Measurements from ENCODE around the gene DNM3.

DNM3 gene

GRCh38 chr1:171868217-171868803 lies 27.0 kb downstream of the DNM3 start:
- no peak for DNase-seq (ENCODE audit: low read depth in 2 of 2, low spot score in 1 of 2)

GRCh38 chr1:171869097-171869496 lies 27.8 kb downstream of the DNM3 start:
- DNase-seq (ENCODE audit: low read depth in 2 of 2, low spot score in 1 of 2): no peak

GRCh38 chr1:171871848-171872247 lies 30.6 kb downstream of the DNM3 start:
- DNase-seq (ENCODE audit: low read depth in 2 of 2, low spot score in 1 of 2): no peak

GRCh38 chr1:171872430-171872829 lies 31.1 kb downstream of the DNM3 start:
- no peak for DNase-seq (ENCODE audit: low read depth in 2 of 2, low spot score in 1 of 2)

GRCh38 chr1:171873664-171874063 lies 32.4 kb downstream of the DNM3 start:
- DNase-seq (ENCODE audit: low read depth in 2 of 2, low spot score in 1 of 2): no peak

GRCh38 chr1:171877701-171878100 lies 36.4 kb downstream of the DNM3 start:
- DNase-seq (ENCODE audit: low read depth in 2 of 2, low spot score in 1 of 2): no peak

GRCh38 chr1:171879556-171879955 lies 38.3 kb downstream of the DNM3 start:
- no peak for DNase-seq (ENCODE audit: low read depth in 2 of 2, low spot score in 1 of 2)

GRCh38 chr1:171881442-171881841 lies 40.1 kb downstream of the DNM3 start:
- DNase-seq (ENCODE audit: low read depth in 2 of 2, low spot score in 1 of 2): no peak

GRCh38 chr1:171883849-171884248 lies 42.6 kb downstream of the DNM3 start:
- DNase-seq (ENCODE audit: low read depth in 2 of 2, low spot score in 1 of 2): no peak

- DNase-seq (ENCODE audit: low read depth in 2 of 2, low spot score in 1 of 2): no peak
Measured at GRCh38 chr1:171884475-171884874, 43.2 kb downstream of the DNM3 start.

- no peak for DNase-seq (ENCODE audit: low read depth in 2 of 2, low spot score in 1 of 2)
Measured at GRCh38 chr1:171890131-171890530, 48.8 kb downstream of the DNM3 start.

GRCh38 chr1:171896936-171897703 lies 55.8 kb downstream of the DNM3 start:
- no peak for DNase-seq (ENCODE audit: low read depth in 2 of 2, low spot score in 1 of 2)

GRCh38 chr1:171898941-171899340 lies 57.6 kb downstream of the DNM3 start:
- DNase-seq (ENCODE audit: low read depth in 2 of 2, low spot score in 1 of 2): no peak

GRCh38 chr1:171899838-171900237 lies 58.5 kb downstream of the DNM3 start:
- DNase-seq (ENCODE audit: low read depth in 2 of 2, low spot score in 1 of 2): no peak

- no peak for DNase-seq (ENCODE audit: low read depth in 2 of 2, low spot score in 1 of 2)
Measured at GRCh38 chr1:171901245-171901644, 59.9 kb downstream of the DNM3 start.

GRCh38 chr1:171902527-171902926 lies 61.2 kb downstream of the DNM3 start:
- no peak for DNase-seq (ENCODE audit: low read depth in 2 of 2, low spot score in 1 of 2)

GRCh38 chr1:171904778-171905450 lies 63.6 kb downstream of the DNM3 start:
- DNase-seq (ENCODE audit: low read depth in 2 of 2, low spot score in 1 of 2): no peak

GRCh38 chr1:171909711-171910110 lies 68.4 kb downstream of the DNM3 start:
- no peak for DNase-seq (ENCODE audit: low read depth in 2 of 2, low spot score in 1 of 2)

GRCh38 chr1:171910786-171911185 lies 69.5 kb downstream of the DNM3 start:
- DNase-seq (ENCODE audit: low read depth in 2 of 2, low spot score in 1 of 2): no peak

GRCh38 chr1:171911506-171911905 lies 70.2 kb downstream of the DNM3 start:
- no peak for DNase-seq (ENCODE audit: low read depth in 2 of 2, low spot score in 1 of 2)

GRCh38 chr1:171912509-171913175 lies 71.3 kb downstream of the DNM3 start:
- no peak for DNase-seq (ENCODE audit: low read depth in 2 of 2, low spot score in 1 of 2)

- DNase-seq (ENCODE audit: low read depth in 2 of 2, low spot score in 1 of 2): no peak
Measured at GRCh38 chr1:171913385-171913784, 72.1 kb downstream of the DNM3 start.
